ENCODE measurements around the gene LUC7L3. TPM values are rescaled to one million over a fixed set of nuclear protein-coding genes. Genes with fewer than 3 reads are reported as not detected.

Gene LUC7L3
- total RNA-seq, 1 experiment from 2014 or later, result 154 TPM

- H3T11ph ChIP-seq (ENCODE audit: low read length), result no peak overlapping the region
- no peak overlapping the region for H4K8ac ChIP-seq (replicated peaks; ENCODE audit: insufficient read length, low read depth, low read length)
- no peak overlapping the region for H2BK12ac ChIP-seq (ENCODE audit: insufficient read length, low read depth, low read length)
- TF ChIP-seq CTCF (conservative IDR thresholded peaks at IDR 0.05), result no peak
- no peak overlapping the region for H2AFZ ChIP-seq (ENCODE audit: low read length)
- Mint-ChIP-seq H3K4me1 (peaks cover 20 to 26% of the 10 kb centered on the region in 2 experiments), H3K4me3 (no peak overlapping the region), H3K27ac (peak overlapping the region in 1 of 3 experiments; percentile 41; a peak in 1 of 7 replicates), H3K27me3 (ENCODE audit: low read depth) (no peaks in the 10 kb centered on the region; the same call in none of the 2 replicates), H3K9me3 (no peaks in the 10 kb centered on the region; a peak in 1 of 5 replicates), H3K36me3 (ENCODE audit: insufficient read depth in 1 of 3, low read depth in 3 of 3) (no peaks in the 10 kb centered on the region; a peak in 1 of 7 replicates)
- H3K27me3 ChIP-seq (ENCODE audit: insufficient read depth, low read length), result no peaks in the 10 kb centered on the region
- no peak overlapping the region for H3K14ac ChIP-seq (ENCODE audit: insufficient read depth, low read length)
- H2BK120ac ChIP-seq (ENCODE audit: low read depth, low read length, poor library complexity, severe bottlenecking), result no peak overlapping the region
- no peak overlapping the region for H2BK20ac ChIP-seq (ENCODE audit: low read depth, low read length, poor library complexity, severe bottlenecking)
- no peak overlapping the region for H2AK5ac ChIP-seq (ENCODE audit: insufficient read length, low read length)
- H3K79me2 ChIP-seq (ENCODE audit: insufficient read depth, low read length), result no peaks in the 10 kb centered on the region
- H4K91ac ChIP-seq (ENCODE audit: insufficient read length, low read depth, low read length), result no peak overlapping the region
- H3K9me3 ChIP-seq (ENCODE audit: control insufficient read depth, low read depth, low read length), result no peaks in the 10 kb centered on the region
- no peaks in the 10 kb centered on the region for H4K20me1 ChIP-seq (ENCODE audit: control insufficient read depth, insufficient read depth, insufficient read length)
- no peak overlapping the region for H3K27ac ChIP-seq (ENCODE audit: insufficient read length, low read depth, low read length)
- H3K4me2 ChIP-seq (ENCODE audit: insufficient read depth, insufficient read length, low read length), result no peak overlapping the region
- DNase-seq, result no peak
- no peak overlapping the region for H3K56ac ChIP-seq (ENCODE audit: insufficient read length, low read depth, low read length)
- no CpG with 5 or more reads among the region's 9 CpGs for WGBS (ENCODE audit: extremely low coverage, insufficient read length, low lambda C conversion rate)
- H3K4me1 ChIP-seq (ENCODE audit: insufficient read depth, low read length), result no peaks in the 10 kb centered on the region
- no peak overlapping the region for H3K18ac ChIP-seq (ENCODE audit: insufficient read length, low read depth, low read length)
- no peaks in the 10 kb centered on the region for H3K23me2 ChIP-seq (ENCODE audit: insufficient read length, low read depth, low read length, poor library complexity, severe bottlenecking)
- H3K4ac ChIP-seq (ENCODE audit: low read depth, low read length), result no peak overlapping the region
- H3K9ac ChIP-seq (ENCODE audit: extremely low read depth, insufficient read length, low read length), result no peak overlapping the region
- H2BK5ac ChIP-seq (ENCODE audit: insufficient read length, low read length), result no peak overlapping the region
- no peaks in the 10 kb centered on the region for H3K79me1 ChIP-seq (ENCODE audit: insufficient read depth, low read depth, low read length, poor library complexity, severe bottlenecking)
- no peak overlapping the region for H3K23ac ChIP-seq (ENCODE audit: insufficient read length, low read depth, low read length)
- no peak overlapping the region for H4K5ac ChIP-seq (ENCODE audit: insufficient read length, low read depth, low read length)
- H2BK15ac ChIP-seq (ENCODE audit: low read depth, low read length), result no peak overlapping the region
These were observed 80.2 kb downstream of the LUC7L3 start for GRCh38 chr17:50799582-50799981.
